ENCODE measurements around the gene NT5C1A. TPM values are rescaled to one million over a fixed set of nuclear protein-coding genes. Genes with fewer than 3 reads are reported as not detected.

Gene NT5C1A
- total RNA-seq, 1 donor from 2014 or later = 2.8 TPM

DNA sequence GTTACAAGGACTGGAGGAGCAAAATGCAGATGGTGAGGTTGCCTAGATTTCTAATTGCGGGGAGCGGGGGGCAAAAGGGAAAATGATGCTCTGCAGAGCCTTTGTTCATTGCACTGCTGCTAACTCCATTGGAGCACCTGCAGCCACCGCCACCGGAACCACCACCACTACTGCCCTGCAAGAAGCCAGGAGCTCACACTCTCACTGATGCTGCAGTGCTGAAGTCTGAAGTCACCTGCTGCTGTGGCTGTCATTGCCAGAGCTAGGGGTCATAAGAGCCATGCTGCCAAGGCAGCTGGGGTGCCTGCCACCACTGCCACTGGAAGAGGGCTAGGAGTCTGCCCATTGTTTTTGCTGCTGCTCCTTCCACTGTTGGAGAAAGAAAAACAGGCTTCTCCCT lies 26.7 kb upstream of the NT5C1A start:
- peaks cover 18% of the 10 kb centered on the region for H3K27me3 Mint-ChIP-seq (ENCODE audit: insufficient read depth)

DNA sequence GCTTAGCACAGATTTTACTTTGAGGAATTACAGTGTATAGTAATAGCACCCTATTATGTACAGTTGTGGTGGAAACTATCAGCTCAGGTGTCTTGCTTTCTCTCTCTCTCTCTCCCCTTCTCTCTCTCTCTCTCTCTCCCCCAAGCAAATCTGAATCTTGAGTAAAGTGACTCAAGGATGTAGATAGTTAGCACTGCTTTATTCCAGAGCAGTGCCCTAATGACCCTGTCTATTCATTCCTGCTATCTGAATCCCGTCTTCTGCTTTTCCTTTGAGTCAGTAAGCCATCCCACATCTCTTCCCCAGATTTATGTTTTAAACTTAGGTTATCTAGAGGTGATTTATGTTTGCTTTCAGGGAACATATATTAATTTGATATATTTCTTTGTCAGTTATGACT lies 24.5 kb upstream of the NT5C1A start:
- H3K27ac Mint-ChIP-seq = no peak overlapping the region
- peaks cover 23% of the 10 kb centered on the region for H3K27me3 Mint-ChIP-seq (ENCODE audit: insufficient read depth)

More for the DNA sequence above, 26.7 kb upstream of the NT5C1A start:
- intact Hi-C loops (cut with micrococcal nuclease) = no loop called here
- H3K36me3 Mint-ChIP-seq (ENCODE audit: low read depth) = no peaks in the 10 kb centered on the region
- H3K4me3 Mint-ChIP-seq = no peak overlapping the region
- no peaks in the 10 kb centered on the region for H3K9me3 Mint-ChIP-seq
- H3K4me1 Mint-ChIP-seq (ENCODE audit: low read depth) = peaks cover 18% of the 10 kb centered on the region
- no peak for DNase-seq (ENCODE audit: low spot score)
- H3K27ac Mint-ChIP-seq = no peak overlapping the region

DNA sequence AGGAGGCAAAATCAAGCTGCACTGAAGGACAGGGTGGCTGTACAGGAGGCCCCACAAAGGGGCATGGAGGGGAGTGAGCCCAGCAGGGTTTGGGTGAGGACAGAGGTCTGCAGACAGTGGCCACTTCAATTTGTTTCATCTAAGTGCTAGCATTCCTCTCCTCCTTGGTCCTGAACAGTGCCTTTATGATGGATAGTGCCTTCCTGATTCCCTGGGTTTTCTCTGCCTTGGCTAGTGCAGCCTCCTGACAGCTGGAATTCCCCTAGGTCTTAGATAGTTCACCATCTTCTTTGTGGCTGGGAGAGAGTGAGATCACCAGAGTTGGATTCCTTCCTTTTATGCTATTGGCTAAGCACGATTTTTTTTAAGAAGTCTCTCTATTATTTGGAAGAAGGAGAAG lies 23.1 kb upstream of the NT5C1A start:
- Mint-ChIP-seq H3K9me3 (no peaks in the 10 kb centered on the region), H3K4me3 (no peak overlapping the region), H3K27ac (no peak overlapping the region), H3K27me3 (ENCODE audit: insufficient read depth) (peaks cover 25% of the 10 kb centered on the region), H3K36me3 (ENCODE audit: low read depth) (no peaks in the 10 kb centered on the region), H3K4me1 (ENCODE audit: low read depth) (peaks cover 29% of the 10 kb centered on the region)
- intact Hi-C loops (cut with micrococcal nuclease) = no loop called here
- no peak for DNase-seq (ENCODE audit: low spot score)

More for the DNA sequence above, 24.5 kb upstream of the NT5C1A start:
- intact Hi-C loops (cut with micrococcal nuclease) = no loop called here
- Mint-ChIP-seq H3K4me3 (no peak overlapping the region), H3K9me3 (no peaks in the 10 kb centered on the region), H3K36me3 (ENCODE audit: low read depth) (no peaks in the 10 kb centered on the region), H3K4me1 (ENCODE audit: low read depth) (peaks cover 18% of the 10 kb centered on the region)
- DNase-seq (ENCODE audit: low spot score) = no peak

DNA sequence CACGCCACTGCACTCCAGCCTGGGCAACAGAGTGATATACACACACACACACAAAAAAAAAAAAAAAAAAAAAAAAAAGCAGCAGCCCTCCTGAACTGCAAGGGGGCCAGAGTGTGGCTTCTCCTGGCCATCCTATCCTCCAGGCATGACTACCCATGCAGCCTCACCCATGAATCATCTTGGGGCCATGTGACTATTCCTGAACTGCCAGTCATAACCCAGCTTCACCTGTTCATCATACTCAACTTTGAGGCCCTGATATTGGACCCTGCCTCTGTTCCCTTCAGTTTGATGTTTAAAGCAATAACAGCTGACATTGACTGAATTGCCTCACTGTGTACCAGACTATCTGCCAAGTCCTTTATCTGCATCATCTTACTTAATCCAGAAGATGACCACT lies 22.1 kb upstream of the NT5C1A start:
- intact Hi-C loops (cut with micrococcal nuclease) = loop anchor here (5.0 kb wide), 3 partner anchors 43 to 263 kb away; partner anchors contain the start of genes MFSD2A, MYCL and PPIE

DNA sequence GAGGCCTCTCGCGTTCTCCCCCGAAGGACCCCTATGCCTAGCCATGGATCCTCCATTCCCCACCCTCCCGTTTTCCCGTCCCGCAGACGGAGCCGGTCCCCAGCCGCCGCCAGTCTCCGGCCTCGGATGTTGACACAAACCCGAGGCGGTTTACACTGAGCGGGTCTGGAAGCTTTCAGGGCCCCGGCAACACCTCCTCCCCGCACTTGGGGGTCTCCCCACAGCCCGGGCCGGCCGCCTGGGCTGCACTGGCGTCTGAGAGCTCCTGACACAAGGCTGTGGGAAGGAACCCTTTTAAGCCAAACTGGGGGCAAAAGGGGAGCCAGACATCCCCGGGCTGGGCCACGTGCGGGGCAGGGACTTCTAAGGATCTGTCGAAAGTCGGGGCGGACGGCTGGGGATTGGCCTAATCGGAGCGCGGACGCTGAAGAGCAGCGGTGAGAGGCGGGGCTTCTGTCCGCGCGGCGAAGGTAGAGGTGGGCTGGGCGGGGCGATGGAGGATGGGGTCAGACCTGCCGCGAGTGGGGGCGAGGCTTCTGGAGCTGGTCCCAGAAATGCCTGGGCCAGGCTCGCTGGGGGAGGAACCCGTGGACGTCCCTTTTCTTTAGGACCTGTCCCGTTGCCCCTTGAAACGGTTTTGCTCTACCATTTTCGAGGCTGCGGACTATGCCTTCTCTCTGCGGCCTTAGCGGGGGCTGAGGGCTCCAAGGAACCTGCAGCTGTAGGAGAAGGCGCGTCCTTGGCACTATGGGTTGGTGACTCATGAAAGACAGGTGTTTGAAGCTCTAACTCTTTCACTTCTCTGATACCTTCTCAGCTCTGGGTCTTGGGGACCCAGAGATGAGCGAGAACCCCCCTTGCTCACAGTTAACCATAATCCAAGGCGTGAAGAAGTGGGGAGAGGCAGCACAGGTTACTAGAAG lies 20.5 kb upstream of the NT5C1A start:
- Mint-ChIP-seq H3K9me3 (no peaks in the 10 kb centered on the region), H3K36me3 (ENCODE audit: low read depth) (no peaks in the 10 kb centered on the region), H3K27me3 (ENCODE audit: insufficient read depth) (peaks cover 33% of the 10 kb centered on the region), H3K4me3 (peak overlapping the region; percentile 83), H3K4me1 (ENCODE audit: low read depth) (peaks cover 44% of the 10 kb centered on the region), H3K27ac (peak overlapping the region; percentile 33)
- no peak for DNase-seq (ENCODE audit: low spot score)
- intact Hi-C loops (cut with micrococcal nuclease) = loop anchor here (5.0 kb wide), 3 partner anchors 45 to 265 kb away; partner anchors contain the start of genes MFSD2A, MYCL and PPIE

More for the DNA sequence above, 22.1 kb upstream of the NT5C1A start:
- Mint-ChIP-seq H3K4me1 (ENCODE audit: low read depth) (peaks cover 38% of the 10 kb centered on the region), H3K36me3 (ENCODE audit: low read depth) (no peaks in the 10 kb centered on the region), H3K9me3 (no peaks in the 10 kb centered on the region), H3K27me3 (ENCODE audit: insufficient read depth) (peaks cover 30% of the 10 kb centered on the region), H3K4me3 (no peak overlapping the region), H3K27ac (no peak overlapping the region)
- no peak for DNase-seq (ENCODE audit: low spot score)

DNA sequence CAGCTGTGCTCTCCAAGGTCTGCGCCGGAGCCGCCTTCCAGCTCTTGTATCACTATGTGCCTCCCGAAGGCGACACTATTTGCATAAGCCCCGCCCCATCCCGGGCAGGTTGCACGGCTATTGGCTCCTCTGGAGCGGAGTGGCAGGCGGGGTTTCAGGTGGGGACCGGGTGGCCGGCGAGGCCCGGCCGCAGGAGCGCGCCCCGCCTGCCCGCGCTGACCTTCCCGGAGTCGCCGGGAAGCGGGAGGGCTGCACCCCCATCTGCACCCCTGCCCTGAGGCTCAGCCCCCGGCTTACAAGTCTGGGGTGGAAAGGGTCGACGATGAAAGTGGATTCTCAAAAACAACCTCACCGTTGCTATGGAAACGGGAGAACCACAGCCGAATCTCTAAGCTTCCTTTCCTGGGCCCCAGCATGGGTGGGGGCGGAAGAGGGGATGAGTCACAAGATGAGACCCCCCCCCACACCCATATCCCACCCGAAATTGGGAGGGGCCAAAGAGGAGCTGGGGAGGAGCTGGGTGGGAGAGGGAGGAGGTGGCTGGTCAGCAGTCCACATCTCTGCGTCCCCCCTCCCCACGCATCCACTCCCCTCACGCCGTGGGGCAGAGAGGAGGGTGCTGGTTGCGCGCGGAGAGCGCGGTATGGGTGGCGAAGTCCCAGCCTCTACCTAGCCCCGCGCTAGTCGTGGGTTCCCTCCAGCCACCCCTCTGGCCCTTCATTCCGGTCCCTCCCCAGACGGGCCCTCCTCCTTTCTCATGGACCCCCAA lies 19.7 kb upstream of the NT5C1A start, which contains the start of gene HPCAL4:
Gene HPCAL4, minus strand, starts transcription at position 51 of the 769 bp plus-strand sequence. CDS start 6,830 bp downstream, outside the sequence.
- H3K27me3 Mint-ChIP-seq (ENCODE audit: insufficient read depth) = peaks cover 33% of the 10 kb centered on the region
- H3K4me1 Mint-ChIP-seq (ENCODE audit: low read depth) = peaks cover 44% of the 10 kb centered on the region
- H3K9me3 Mint-ChIP-seq = no peaks in the 10 kb centered on the region
- peak; percentile 88 for DNase-seq (ENCODE audit: low spot score)
- intact Hi-C loops (cut with micrococcal nuclease) = loop anchor here (1.0 to 5.0 kb wide), 6 partner anchors 19 to 266 kb away; partner anchors contain the start of genes MFSD2A, MYCL, NT5C1A and PPIE
- H3K27ac Mint-ChIP-seq = no peak within 1 kb of the TSS
- H3K36me3 Mint-ChIP-seq (ENCODE audit: low read depth) = no peaks in the 10 kb centered on the region
- peak within 1 kb of the TSS; percentile 83 for H3K4me3 Mint-ChIP-seq

DNA sequence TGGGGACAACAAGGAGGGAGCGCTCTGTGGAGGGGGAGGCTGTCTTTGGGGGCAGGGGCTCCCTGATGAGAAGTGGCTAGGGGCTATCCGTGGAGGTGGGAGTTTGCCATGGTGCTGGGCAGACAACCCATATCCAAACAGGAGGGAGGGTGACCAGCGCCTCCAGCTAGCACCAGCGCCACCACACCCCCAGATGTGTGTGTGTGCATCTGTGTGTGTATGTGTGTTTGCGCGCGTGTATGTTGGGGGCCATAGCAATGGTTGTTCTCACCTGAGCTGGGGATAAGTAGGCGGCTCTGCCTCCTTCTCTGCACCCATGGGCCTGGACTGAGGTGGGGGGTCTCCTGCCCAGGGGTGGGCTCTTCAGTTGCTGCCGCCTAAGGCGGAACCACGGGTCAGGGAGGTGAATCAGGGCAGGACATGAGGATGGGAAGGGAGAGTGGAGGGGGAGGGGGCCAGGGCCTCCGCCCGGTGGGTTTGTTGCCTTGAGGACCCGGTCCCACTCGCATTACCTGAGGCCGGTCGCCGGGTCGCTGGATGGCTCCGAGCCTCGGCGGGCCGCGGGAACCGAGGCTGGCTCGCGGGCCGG lies 19.0 kb upstream of the NT5C1A start:
- H3K4me1 Mint-ChIP-seq (ENCODE audit: low read depth) = peaks cover 44% of the 10 kb centered on the region
- intact Hi-C loops (cut with micrococcal nuclease) = loop anchor here (1.0 to 5.0 kb wide), 6 partner anchors 19 to 266 kb away; partner anchors contain the start of genes MFSD2A, MYCL, NT5C1A and PPIE
- no peaks in the 10 kb centered on the region for H3K36me3 Mint-ChIP-seq (ENCODE audit: low read depth)
- DNase-seq (ENCODE audit: low spot score) = no peak
- H3K9me3 Mint-ChIP-seq = no peaks in the 10 kb centered on the region
- peak overlapping the region; percentile 83 for H3K4me3 Mint-ChIP-seq
- peaks cover 32% of the 10 kb centered on the region for H3K27me3 Mint-ChIP-seq (ENCODE audit: insufficient read depth)
- no peak overlapping the region for H3K27ac Mint-ChIP-seq

DNA sequence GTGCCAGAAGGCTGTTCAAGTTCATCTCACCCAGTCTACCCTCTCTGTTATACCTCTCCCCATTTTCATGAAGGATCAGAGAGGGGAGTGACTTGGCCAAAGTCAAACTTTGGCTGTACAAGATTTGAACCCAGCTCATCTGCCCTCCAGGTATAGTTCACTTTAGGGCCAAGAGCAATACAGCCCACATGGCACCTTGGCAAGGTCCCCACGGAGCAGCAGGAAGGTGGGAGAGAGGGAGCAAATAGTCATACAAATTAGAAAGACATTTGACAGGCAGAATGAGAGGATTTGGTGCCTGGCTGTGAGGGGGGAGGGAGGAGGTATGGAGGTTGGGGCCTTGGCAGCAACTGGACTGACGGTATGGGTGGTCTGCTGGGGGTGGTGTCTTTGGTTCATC lies 18.3 kb upstream of the NT5C1A start:
- no peak overlapping the region for H3K27ac Mint-ChIP-seq

DNA sequence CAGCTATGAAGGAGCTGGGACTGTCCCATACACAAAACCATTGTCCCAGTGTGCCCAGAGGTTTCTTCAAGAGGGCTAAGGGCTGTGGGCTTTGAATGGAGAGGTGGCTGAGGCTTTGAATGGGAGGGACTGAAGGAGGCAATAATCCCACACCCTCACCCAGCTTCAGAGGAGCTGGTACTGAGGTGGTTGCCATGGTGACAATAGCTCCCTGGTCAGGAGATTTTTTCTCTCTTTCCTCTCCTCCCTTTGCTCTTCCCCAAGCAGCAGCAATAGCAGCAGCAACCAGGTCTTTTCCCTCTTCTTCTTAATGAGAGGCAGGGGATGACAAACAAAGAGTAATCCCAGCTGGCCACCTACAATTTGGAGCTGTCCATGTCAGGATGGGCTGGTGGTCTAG lies 17.7 kb upstream of the NT5C1A start:
- Mint-ChIP-seq H3K36me3 (ENCODE audit: low read depth) (peaks cover 3% of the 10 kb centered on the region), H3K4me1 (ENCODE audit: low read depth) (peaks cover 33% of the 10 kb centered on the region), H3K4me3 (peak overlapping the region; percentile 83), H3K27me3 (ENCODE audit: insufficient read depth) (peaks cover 30% of the 10 kb centered on the region), H3K9me3 (no peaks in the 10 kb centered on the region), H3K27ac (no peak overlapping the region)
- intact Hi-C loops (cut with micrococcal nuclease) = loop anchor here (5.0 kb wide), 3 partner anchors 48 to 268 kb away; partner anchors contain the start of genes MFSD2A, MYCL and PPIE
- no peak for DNase-seq (ENCODE audit: low spot score)

More for the DNA sequence above, 18.3 kb upstream of the NT5C1A start:
- intact Hi-C loops (cut with micrococcal nuclease) = loop anchor here (5.0 kb wide), 3 partner anchors 47 to 267 kb away; partner anchors contain the start of genes MFSD2A, MYCL and PPIE
- Mint-ChIP-seq H3K27me3 (ENCODE audit: insufficient read depth) (peaks cover 27% of the 10 kb centered on the region), H3K4me3 (peak overlapping the region; percentile 83), H3K4me1 (ENCODE audit: low read depth) (peaks cover 39% of the 10 kb centered on the region), H3K36me3 (ENCODE audit: low read depth) (no peaks in the 10 kb centered on the region), H3K9me3 (no peaks in the 10 kb centered on the region)
- no peak for DNase-seq (ENCODE audit: low spot score)

DNA sequence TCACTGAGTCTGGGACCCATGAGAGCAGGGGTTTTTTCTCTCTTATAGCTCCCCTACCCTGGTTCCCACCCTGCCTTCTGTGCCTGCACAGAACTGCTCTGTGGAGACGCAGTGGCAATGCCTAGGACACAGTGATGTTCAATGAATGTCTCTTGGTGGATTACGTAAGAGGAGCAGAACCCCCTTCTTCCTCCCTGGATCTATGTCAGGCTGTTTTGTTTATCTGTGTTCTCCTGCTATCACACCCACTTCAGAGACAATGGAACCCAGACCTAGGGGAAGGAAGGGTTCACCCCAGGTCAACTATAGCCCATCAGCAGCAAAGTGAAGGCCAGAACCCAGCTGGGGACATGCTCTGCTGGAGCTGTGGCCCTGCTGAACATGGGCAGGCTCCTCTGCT lies 17.3 kb upstream of the NT5C1A start:
- H3K27ac Mint-ChIP-seq = no peak overlapping the region

DNA sequence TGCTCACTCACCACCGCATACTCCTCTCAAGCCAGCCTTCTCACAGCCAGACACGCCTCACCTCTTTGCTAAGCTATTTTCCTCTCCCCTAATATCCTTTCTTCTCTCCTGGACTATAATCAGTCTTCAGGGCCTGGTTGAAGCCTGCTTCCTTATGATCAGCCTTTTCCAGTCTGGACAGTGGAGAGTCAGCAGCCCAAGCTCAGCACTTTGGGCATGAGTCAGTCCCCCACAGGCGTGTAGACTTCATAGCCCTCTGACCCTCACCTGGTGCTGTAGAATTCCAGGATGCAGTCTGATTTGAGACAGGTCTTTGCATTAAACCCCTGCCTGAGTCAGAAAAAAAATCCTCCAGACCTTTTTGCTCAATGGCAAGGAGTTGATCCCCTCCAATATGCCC lies 16.8 kb upstream of the NT5C1A start:
- Mint-ChIP-seq H3K9me3 (no peaks in the 10 kb centered on the region), H3K4me1 (ENCODE audit: low read depth) (peaks cover 26% of the 10 kb centered on the region), H3K27me3 (ENCODE audit: insufficient read depth) (peaks cover 31% of the 10 kb centered on the region), H3K4me3 (no peak overlapping the region), H3K36me3 (ENCODE audit: low read depth) (peaks cover 3% of the 10 kb centered on the region), H3K27ac (no peak overlapping the region)
- no peak for DNase-seq (ENCODE audit: low spot score)
- intact Hi-C loops (cut with micrococcal nuclease) = no loop called here

More for the DNA sequence above, 17.3 kb upstream of the NT5C1A start:
- Mint-ChIP-seq H3K9me3 (no peaks in the 10 kb centered on the region), H3K4me3 (no peak overlapping the region), H3K36me3 (ENCODE audit: low read depth) (peaks cover 3% of the 10 kb centered on the region), H3K27me3 (ENCODE audit: insufficient read depth) (peaks cover 31% of the 10 kb centered on the region), H3K4me1 (ENCODE audit: low read depth) (peaks cover 29% of the 10 kb centered on the region)
- intact Hi-C loops (cut with micrococcal nuclease) = no loop called here
- no peak for DNase-seq (ENCODE audit: low spot score)

DNA sequence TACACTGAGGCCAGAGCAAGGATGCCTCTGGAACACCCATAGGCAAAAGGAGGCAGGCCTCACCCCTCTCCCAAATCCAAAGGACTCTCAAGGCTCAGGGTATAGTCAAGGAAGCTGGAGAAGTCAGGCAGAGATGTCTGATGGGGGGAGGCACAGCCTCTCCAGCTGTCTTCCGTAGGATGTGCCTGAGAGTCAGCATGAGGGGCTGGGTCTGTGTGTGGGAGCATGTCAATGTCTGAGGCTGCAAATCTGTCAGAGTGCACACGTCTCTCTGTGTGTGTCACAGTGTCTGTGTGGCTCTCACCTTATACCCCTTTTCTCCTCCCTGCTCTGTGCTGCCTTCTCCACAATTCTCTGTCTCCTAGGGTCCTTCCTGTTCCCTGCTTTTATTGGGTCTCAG lies 15.3 kb upstream of the NT5C1A start:
- H3K4me1 Mint-ChIP-seq (ENCODE audit: low read depth) = peaks cover 26% of the 10 kb centered on the region
- H3K27ac Mint-ChIP-seq = no peak overlapping the region
- intact Hi-C loops (cut with micrococcal nuclease) = no loop called here
- no peaks in the 10 kb centered on the region for H3K9me3 Mint-ChIP-seq
- DNase-seq (ENCODE audit: low spot score) = no peak
- no peak overlapping the region for H3K4me3 Mint-ChIP-seq
- H3K27me3 Mint-ChIP-seq (ENCODE audit: insufficient read depth) = peaks cover 25% of the 10 kb centered on the region
- peaks cover 8% of the 10 kb centered on the region for H3K36me3 Mint-ChIP-seq (ENCODE audit: low read depth)
